Stimulated activated CD8-positive, alpha-beta memory T cell treated with anti-CD3 and anti-CD28 coated beads, Interleukin-15, amount 100 ng/mL, for 24 hours (primary cell): ENCODE measurements around the gene EPHB3.

Experiments
- DNase-seq: peaks from one replicate; pipeline ENCODE4 v3.0.0-alpha.2; 2020; ENCODE audit warnings: low read depth

EPHB3 gene

GRCh38 chr3:184543843-184544512 is 17.6 kb upstream of the EPHB3 start:
- DNase-seq: peak; percentile 47

- no peak for DNase-seq
Measured at GRCh38 chr3:184544513-184544861, 17.1 kb upstream of the EPHB3 start.

GRCh38 chr3:184545769-184546168 is 15.8 kb upstream of the EPHB3 start:
- DNase-seq: no peak

- no peak for DNase-seq
Measured at GRCh38 chr3:184546252-184546651, 15.3 kb upstream of the EPHB3 start.

- DNase-seq: no peak
Measured at GRCh38 chr3:184549796-184550577, 11.6 kb upstream of the EPHB3 start.

- no peak for DNase-seq
Measured at GRCh38 chr3:184551103-184551502, 10.5 kb upstream of the EPHB3 start.

GRCh38 chr3:184551614-184552256 is 9.8 kb upstream of the EPHB3 start:
- no peak for DNase-seq

- no peak for DNase-seq
Measured at GRCh38 chr3:184552296-184552695, 9.3 kb upstream of the EPHB3 start.

- no peak for DNase-seq
Measured at GRCh38 chr3:184552863-184553262, 8.7 kb upstream of the EPHB3 start.

- no peak for DNase-seq
Measured at GRCh38 chr3:184553385-184553784, 8.2 kb upstream of the EPHB3 start.

- no peak for DNase-seq
Measured at GRCh38 chr3:184554461-184554860, 7.1 kb upstream of the EPHB3 start.

- DNase-seq: no peak
Measured at GRCh38 chr3:184556582-184557347, 4.8 kb upstream of the EPHB3 start.

GRCh38 chr3:184557348-184557950 is 4.1 kb upstream of the EPHB3 start:
- DNase-seq: no peak

GRCh38 chr3:184558726-184559125 is 2.9 kb upstream of the EPHB3 start:
- no peak for DNase-seq

GRCh38 chr3:184559336-184559735 is 2.2 kb upstream of the EPHB3 start:
- no peak for DNase-seq

GRCh38 chr3:184560531-184560930 is 1.1 kb upstream of the EPHB3 start:
- DNase-seq: no peak

GRCh38 chr3:184561913-184562877 is 610 bp downstream of the EPHB3 start:
- DNase-seq: no peak

GRCh38 chr3:184562878-184563560 is 1.4 kb downstream of the EPHB3 start:
- DNase-seq: no peak

- no peak for DNase-seq
Measured at GRCh38 chr3:184563561-184563925, 2.0 kb downstream of the EPHB3 start.

GRCh38 chr3:184563941-184564684 is 2.5 kb downstream of the EPHB3 start:
- DNase-seq: no peak
